HCT116 (cell line): ENCODE data around the gene CATSPERZ.

Source experiments
- POLR2A ChIP-seq: IDR thresholded peaks from 2 replicates; pipeline ENCODE4 v1.7.0; 2011; ENCODE audit warnings: borderline replicate concordance; ENCODE audit not compliant: insufficient read depth, insufficient read length; ENCODE audit errors: extremely low read depth
- TF ChIP-seq, protein P1 (sequence below), 3 experiments: fragments of 200-600 bp in 1 of 3; sonication (generic) in 1 of 3; IDR thresholded peaks in 2 of 3; conservative IDR thresholded peaks in 1 of 3; 2 replicates each; pipeline ENCODE4 v1.5.1; 2012 to 2017; ENCODE audit warnings: low read depth in 2 of 3, low read length in 2 of 3, antibody characterized with exemption in 1 of 3, borderline replicate concordance in 1 of 3, control low read depth in 1 of 3, mild to moderate bottlenecking in 1 of 3, mixed read lengths in 1 of 3, mixed run types in 1 of 3, moderate library complexity in 1 of 3; ENCODE audit not compliant: insufficient read depth in 1 of 3
- TF ChIP-seq, protein P2 (sequence below): IDR thresholded peaks from 2 replicates; pipeline ENCODE4 v1.6.1; 2012

DNA sequence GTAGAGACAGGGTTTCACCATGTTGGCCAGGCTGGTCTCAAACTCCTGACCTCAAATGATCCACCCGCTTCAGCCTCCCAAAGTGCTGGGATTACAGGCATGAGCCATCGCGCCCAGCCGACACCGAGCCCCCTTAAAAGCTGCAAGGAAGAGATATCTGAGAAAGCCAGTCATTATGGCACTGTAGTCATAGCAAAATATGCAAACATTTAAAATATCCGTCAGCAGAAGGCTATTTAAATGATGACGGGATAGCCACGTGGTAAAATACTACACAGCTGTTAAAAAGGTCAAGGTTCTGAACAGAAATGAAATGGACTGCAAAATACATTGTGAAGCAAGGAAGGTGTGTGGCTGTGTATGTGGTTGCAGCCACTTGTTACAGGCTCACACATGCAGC, 33.4 kb downstream of the CATSPERZ start:
- TF ChIP-seq, protein P1, sequence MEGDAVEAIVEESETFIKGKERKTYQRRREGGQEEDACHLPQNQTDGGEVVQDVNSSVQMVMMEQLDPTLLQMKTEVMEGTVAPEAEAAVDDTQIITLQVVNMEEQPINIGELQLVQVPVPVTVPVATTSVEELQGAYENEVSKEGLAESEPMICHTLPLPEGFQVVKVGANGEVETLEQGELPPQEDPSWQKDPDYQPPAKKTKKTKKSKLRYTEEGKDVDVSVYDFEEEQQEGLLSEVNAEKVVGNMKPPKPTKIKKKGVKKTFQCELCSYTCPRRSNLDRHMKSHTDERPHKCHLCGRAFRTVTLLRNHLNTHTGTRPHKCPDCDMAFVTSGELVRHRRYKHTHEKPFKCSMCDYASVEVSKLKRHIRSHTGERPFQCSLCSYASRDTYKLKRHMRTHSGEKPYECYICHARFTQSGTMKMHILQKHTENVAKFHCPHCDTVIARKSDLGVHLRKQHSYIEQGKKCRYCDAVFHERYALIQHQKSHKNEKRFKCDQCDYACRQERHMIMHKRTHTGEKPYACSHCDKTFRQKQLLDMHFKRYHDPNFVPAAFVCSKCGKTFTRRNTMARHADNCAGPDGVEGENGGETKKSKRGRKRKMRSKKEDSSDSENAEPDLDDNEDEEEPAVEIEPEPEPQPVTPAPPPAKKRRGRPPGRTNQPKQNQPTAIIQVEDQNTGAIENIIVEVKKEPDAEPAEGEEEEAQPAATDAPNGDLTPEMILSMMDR (IDR thresholded peaks at IDR 0.05 in 2 of 3, conservative IDR thresholded peaks at IDR 0.05 in 1 of 3; ENCODE audit: borderline replicate concordance in 1 of 3, insufficient read depth in 1 of 3, low read depth in 2 of 3, low read length in 2 of 3) = no peak
- TF ChIP-seq, protein P2, sequence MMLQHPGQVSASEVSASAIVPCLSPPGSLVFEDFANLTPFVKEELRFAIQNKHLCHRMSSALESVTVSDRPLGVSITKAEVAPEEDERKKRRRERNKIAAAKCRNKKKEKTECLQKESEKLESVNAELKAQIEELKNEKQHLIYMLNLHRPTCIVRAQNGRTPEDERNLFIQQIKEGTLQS = no peak
- no peak for TF ChIP-seq POLR2A
